ENCODE measurements around the gene KLF13.

Gene KLF13

GRCh38 chr15:31311735-31312619 lies 14.7 kb upstream of the KLF13 start:
- TF ChIP-seq CTCF (IDR thresholded peaks at IDR 0.05; ENCODE audit: borderline replicate concordance, insufficient read depth, low read depth, low read length) = no peak
- no peak overlapping the region for H3K4me3 ChIP-seq (ENCODE audit: low read depth, low read length)

- H3K4me3 ChIP-seq (ENCODE audit: low read depth, low read length) = no peak overlapping the region
- TF ChIP-seq CTCF (IDR thresholded peaks at IDR 0.05; ENCODE audit: borderline replicate concordance, insufficient read depth, low read depth, low read length) = no peak
These were observed 13.4 kb upstream of the KLF13 start for GRCh38 chr15:31313223-31313622.

GRCh38 chr15:31314380-31314779 lies 12.3 kb upstream of the KLF13 start:
- H3K4me3 ChIP-seq (ENCODE audit: low read depth, low read length) = no peak overlapping the region
- no peak for TF ChIP-seq CTCF (IDR thresholded peaks at IDR 0.05; ENCODE audit: borderline replicate concordance, insufficient read depth, low read depth, low read length)

GRCh38 chr15:31316135-31316795 lies 10.4 kb upstream of the KLF13 start:
- no peak overlapping the region for H3K4me3 ChIP-seq (ENCODE audit: low read depth, low read length)
- TF ChIP-seq CTCF (IDR thresholded peaks at IDR 0.05; ENCODE audit: borderline replicate concordance, insufficient read depth, low read depth, low read length) = no peak

GRCh38 chr15:31317017-31317416 lies 9.6 kb upstream of the KLF13 start:
- TF ChIP-seq CTCF (IDR thresholded peaks at IDR 0.05; ENCODE audit: borderline replicate concordance, insufficient read depth, low read depth, low read length) = no peak

GRCh38 chr15:31317421-31318327 lies 9.0 kb upstream of the KLF13 start:
- no peak for TF ChIP-seq CTCF (IDR thresholded peaks at IDR 0.05; ENCODE audit: borderline replicate concordance, insufficient read depth, low read depth, low read length)
- H3K4me3 ChIP-seq (ENCODE audit: low read depth, low read length) = no peak overlapping the region

More at GRCh38 chr15:31317017-31317416, 9.6 kb upstream of the KLF13 start:
- H3K4me3 ChIP-seq (ENCODE audit: low read depth, low read length) = no peak overlapping the region
